GM10266 (cell line): Measurements from ENCODE around the gene BFSP1.

ENCODE experiments used
- DNase-seq: peaks from one replicate; pipeline ENCODE4 v3.0.0; 2012; ENCODE audit errors: extremely low spot score
- CTCF ChIP-seq: IDR thresholded peaks from 2 replicates; pipeline ENCODE4 v1.5.1; 2012; ENCODE audit warnings: mild to moderate bottlenecking, low read depth; ENCODE audit not compliant: control insufficient read depth, insufficient read depth; ENCODE audit errors: missing control alignments

The BFSP1 gene

DNA sequence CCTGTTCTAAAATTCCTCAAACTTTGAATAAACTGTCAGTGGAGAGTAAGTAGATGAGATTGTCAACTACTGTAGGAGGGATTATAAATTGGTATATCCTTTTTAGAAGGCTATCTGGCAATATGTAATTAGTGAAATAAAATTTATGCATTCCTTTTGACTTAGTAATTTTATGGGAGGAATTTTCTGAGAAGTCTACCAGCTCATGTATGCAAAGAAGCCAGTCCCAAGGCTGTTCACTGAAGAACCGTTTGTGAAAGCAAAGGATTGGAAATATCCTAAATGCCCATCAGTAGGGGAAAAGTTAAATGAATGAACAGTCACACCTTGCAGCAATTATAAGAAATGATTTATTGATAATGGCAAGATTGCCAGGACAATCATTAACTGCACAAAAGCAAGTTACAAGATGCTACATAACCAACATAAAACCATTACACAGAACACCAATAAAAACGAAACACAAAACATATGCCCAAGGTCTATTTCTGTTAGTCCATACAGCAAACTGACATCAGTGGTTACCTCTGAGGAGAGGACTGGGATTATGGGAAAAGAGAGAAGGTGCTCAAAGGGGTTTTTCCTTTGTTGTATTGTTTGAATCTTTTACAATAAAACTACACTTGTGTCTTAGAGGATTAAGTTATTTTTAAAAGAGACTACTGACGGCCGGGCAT lies 34.1 kb upstream of the BFSP1 start:
- TF ChIP-seq CTCF: no peak
- DNase-seq: no peak

- no peak for TF ChIP-seq CTCF
- DNase-seq: no peak
These were observed 31.7 kb upstream of the BFSP1 start for GRCh38 chr20:17562804-17563305.

GRCh38 chr20:17560344-17561074 lies 29.3 kb upstream of the BFSP1 start:
- TF ChIP-seq CTCF: no peak
- DNase-seq: no peak

GRCh38 chr20:17559338-17559737 lies 28.2 kb upstream of the BFSP1 start:
- no peak for TF ChIP-seq CTCF
- no peak for DNase-seq

DNA sequence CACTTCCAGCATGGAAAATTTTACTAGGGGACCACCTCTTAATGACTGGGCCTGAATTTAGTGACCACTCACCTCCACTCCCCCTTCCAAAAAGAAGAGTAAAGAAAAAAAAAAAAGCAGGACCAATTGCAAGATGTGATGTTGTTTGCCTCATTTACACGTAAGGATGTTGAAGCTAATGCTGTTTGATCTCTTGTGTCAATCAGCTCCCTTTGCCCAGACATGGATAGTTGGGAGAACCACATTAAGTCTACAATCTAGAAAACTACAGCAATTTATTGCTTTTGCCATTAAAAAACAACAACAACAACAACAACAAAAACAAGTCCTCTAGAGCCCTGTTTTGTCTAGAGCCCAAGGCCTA lies 27.7 kb upstream of the BFSP1 start:
- no peak for TF ChIP-seq CTCF
- no peak for DNase-seq

DNA sequence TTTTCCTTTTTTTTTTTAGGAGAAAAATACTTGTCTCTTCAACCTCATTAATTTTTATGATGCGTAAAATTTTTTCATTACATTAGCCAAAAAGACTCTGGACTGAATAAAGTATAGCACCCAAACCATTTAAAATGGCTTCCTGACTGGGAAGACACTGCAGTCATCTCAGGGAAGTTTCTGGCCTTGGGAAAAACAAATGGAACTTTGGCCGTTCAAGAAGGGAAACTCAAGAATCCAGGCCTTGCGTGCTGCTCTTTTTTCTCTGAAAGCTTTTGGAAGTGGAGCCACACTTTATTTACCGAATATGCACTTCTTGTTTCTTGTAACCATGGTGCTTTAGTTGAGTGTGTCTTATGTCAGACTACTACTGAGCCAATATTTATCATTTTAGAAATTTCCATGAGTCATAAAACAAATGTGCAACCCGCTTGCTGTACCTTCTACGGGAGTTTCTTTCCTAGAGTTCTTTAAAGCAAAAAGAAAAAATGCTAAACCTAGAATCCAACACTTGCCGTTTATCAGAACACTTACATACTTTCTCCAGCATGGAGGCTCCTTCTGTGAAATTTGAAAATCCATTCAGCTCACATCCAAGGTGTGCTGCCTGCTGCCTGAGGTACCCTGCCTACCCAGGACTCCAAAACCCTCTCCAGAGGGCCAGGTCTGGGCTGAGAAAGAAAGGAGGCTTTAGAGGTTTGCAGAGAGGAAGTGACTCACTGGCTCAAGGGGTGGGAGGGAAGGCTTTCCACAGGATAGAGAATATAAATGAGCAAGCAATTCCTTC lies 27.2 kb upstream of the BFSP1 start:
- TF ChIP-seq CTCF: no peak
- DNase-seq: no peak
